AG04450 (cell line): ENCODE data around the gene SCARF1. TPM values are rescaled to one million over a fixed set of nuclear protein-coding genes. Genes with fewer than 3 reads are reported as not detected.

Experiments
- CTCF ChIA-PET: fragments of 300-600, 350-600 bp; formaldehyde crosslinking; extraction: SDS; loops from one replicate; lab custom pipeline; 2022; ENCODE audit warnings: antibody characterized with exemption, inconsistent platforms; lab: Charles Lee
- POLR2A ChIA-PET: fragments of 350-600 bp; formaldehyde crosslinking; extraction: SDS; loops from one replicate; lab custom pipeline; 2021; ENCODE audit warnings: antibody characterized with exemption, inconsistent platforms; lab: Yijun Ruan, JAX
- DNase-seq: peaks from one replicate; pipeline ENCODE4 v3.0.0-alpha.2; 2011; ENCODE audit warnings: low read depth, low spot score
- H3K27ac ChIP-seq: one replicate; pipeline ENCODE4 v1.5.1; 2012; ENCODE audit warnings: low read depth, low read length, control low read depth
- H3K27me3 ChIP-seq: one replicate; pipeline ENCODE4 v1.6.0; 2012; ENCODE audit warnings: low read length; ENCODE audit not compliant: control insufficient read depth, insufficient read depth
- H3K4me3 ChIP-seq: 2 replicates; pipeline ENCODE4 v1.5.1; 2011; ENCODE audit warnings: mild to moderate bottlenecking, low read depth, low read length, control low read depth
- H3K9me3 ChIP-seq: 2 replicates; pipeline ENCODE4 v1.5.1; 2012; ENCODE audit warnings: low read length; ENCODE audit not compliant: control insufficient read depth, insufficient read depth
- polyA plus RNA-seq: library from polyadenylated mRNA; depleted of rRNA; stranded (reverse); fragments of >200 nt; gene quantifications from 2 replicates; pipeline ENCODE4 v1.2.3, GENCODE V29; 2011
- TF ChIP-seq, protein P1 (sequence below): IDR thresholded peaks from 2 replicates; pipeline ENCODE4 v1.5.1; 2011; ENCODE audit warnings: low read depth, low read length, control low read depth, inconsistent platforms

The SCARF1 gene
- polyA plus RNA-seq, 1 experiment, result 0.20 TPM

DNA sequence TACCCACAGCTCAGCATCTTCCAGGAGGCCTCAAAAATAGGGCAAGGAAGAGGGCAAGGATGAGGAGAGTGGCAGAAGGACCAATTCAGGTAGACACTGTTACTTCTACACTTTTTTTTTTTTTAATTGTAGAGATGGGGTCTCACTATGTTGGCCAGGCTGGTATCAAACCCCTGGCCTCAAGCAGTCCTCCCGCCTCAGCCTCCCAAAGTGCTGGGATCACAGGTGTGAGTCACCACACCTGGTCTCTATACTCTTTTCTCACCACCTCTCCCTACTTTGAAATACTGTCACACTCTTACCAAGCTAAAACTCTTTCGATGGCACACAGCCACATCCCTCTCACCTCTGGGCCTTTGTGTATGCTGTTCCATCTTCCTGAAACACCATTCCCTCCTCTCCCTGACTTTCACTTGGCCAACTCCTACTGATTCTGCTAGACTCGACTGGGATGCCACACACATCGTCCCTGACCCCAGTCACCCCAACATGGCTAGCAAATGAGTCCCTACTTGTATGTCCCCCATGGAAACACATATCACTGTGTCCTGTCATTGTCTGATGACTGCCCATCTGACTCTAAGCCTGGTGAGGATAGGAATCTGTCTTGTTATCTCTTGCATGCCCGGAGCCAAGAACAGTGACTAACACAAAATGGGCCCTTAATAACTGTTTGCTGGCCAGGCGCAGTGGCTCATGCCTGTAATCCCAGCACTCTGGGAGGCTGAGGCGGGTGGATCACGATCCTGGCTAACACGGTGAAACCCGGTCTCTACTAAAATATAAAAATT is 9.7 kb downstream of the SCARF1 start:
- TF ChIP-seq, protein P1, sequence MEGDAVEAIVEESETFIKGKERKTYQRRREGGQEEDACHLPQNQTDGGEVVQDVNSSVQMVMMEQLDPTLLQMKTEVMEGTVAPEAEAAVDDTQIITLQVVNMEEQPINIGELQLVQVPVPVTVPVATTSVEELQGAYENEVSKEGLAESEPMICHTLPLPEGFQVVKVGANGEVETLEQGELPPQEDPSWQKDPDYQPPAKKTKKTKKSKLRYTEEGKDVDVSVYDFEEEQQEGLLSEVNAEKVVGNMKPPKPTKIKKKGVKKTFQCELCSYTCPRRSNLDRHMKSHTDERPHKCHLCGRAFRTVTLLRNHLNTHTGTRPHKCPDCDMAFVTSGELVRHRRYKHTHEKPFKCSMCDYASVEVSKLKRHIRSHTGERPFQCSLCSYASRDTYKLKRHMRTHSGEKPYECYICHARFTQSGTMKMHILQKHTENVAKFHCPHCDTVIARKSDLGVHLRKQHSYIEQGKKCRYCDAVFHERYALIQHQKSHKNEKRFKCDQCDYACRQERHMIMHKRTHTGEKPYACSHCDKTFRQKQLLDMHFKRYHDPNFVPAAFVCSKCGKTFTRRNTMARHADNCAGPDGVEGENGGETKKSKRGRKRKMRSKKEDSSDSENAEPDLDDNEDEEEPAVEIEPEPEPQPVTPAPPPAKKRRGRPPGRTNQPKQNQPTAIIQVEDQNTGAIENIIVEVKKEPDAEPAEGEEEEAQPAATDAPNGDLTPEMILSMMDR, result no peak
- CTCF ChIA-PET, result interaction anchor here (0.6 kb wide), 1 partner anchor 82 kb away, joined by 3 read pairs; no protein-coding TSS in a partner anchor
- H3K9me3 ChIP-seq, result peaks cover 4% of the 10 kb centered on the region; the same call in 1 of the 2 replicates

DNA sequence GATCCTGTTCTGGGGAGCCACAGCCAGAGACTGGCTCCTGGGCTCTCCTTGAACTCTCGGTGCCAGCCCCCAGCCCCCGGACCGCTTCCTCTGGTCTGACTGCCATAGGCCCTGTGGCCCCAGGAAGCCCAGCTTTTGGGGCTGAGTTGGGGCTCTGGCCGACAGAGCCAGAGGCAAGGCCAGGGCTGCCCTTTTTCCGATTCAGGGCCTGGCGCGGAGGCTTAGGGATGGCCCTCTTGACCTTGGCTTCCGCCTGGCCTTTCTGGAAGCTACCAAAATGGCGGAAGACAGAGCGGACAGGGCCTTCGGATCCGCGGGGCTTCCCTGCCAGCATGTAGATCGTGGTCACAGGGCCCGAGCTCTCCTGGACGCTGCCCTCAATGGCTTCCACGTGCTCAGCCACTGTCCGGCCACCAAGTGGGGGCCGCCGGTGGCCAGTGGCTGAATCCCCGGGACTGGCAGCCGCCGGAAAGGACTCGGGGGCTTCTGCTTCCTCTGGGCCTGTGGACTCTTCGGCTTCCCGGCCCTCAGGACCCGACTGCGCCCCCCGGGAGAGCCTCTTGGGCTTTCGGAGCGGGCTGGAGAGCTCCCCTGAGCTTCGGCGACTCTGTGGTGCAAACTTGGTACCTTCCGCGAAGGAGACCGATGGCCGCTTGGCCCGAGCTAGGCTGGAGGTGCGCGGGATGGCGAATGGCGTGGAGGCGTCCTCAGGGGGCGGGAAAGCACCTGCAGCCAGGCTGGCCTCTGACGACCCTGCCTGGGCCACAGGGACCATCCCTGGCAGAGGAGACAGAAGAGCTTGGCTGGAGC is 10.5 kb downstream of the SCARF1 start:
- CTCF ChIA-PET, result no interaction called here
- peaks cover 4% of the 10 kb centered on the region; the same call in 1 of the 2 replicates for H3K9me3 ChIP-seq
- TF ChIP-seq, protein P1, result no peak
- no peaks in the 10 kb centered on the region for H3K27me3 ChIP-seq
- POLR2A ChIA-PET, result no interaction called here
- DNase-seq, result no peak
- no peak overlapping the region for H3K27ac ChIP-seq
- no peak overlapping the region for H3K4me3 ChIP-seq

More for the DNA sequence above, 9.7 kb downstream of the SCARF1 start:
- no peak for DNase-seq
- Histone ChIP-seq H3K4me3 (no peak overlapping the region), H3K27ac (no peak overlapping the region), H3K27me3 (no peaks in the 10 kb centered on the region)
- POLR2A ChIA-PET, result no interaction called here

DNA sequence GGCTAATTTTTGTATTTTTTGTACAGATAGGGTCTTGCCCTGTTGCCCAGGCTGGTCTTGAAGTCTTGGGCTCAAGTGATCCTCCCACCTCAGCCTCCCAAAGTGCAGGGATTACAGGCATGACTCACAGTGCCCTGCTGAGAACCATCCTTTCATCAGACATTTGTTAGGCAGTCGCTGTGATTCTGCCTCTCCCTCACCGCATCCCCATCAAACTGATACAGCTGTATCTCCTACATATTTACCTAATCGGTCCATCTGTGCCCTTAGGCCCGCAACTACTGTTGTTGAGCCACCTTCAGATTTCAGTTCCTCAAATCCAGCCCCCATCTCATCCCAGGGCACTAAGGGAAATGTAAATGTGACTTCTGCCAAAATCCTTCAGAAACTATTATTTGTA is 14.9 kb downstream of the SCARF1 start:
- H3K27me3 ChIP-seq, result peaks cover 7% of the 10 kb centered on the region
- ChIA-PET POLR2A (interaction anchor here (0.6 kb wide), 2 partner anchors 23 to 52 kb away, joined by 3 to 6 read pairs; no protein-coding TSS in a partner anchor), CTCF (interaction anchor here (0.6 to 3.4 kb wide), 8 partner anchors 9 to 204 kb away, joined by 3 to 43 read pairs (median 4); no protein-coding TSS in a partner anchor)
- H3K4me3 ChIP-seq, result no peak overlapping the region
- H3K27ac ChIP-seq, result no peak overlapping the region
- H3K9me3 ChIP-seq, result peaks cover 4% of the 10 kb centered on the region; the same call in 1 of the 2 replicates
- TF ChIP-seq, protein P1, result no peak
- no peak for DNase-seq

DNA sequence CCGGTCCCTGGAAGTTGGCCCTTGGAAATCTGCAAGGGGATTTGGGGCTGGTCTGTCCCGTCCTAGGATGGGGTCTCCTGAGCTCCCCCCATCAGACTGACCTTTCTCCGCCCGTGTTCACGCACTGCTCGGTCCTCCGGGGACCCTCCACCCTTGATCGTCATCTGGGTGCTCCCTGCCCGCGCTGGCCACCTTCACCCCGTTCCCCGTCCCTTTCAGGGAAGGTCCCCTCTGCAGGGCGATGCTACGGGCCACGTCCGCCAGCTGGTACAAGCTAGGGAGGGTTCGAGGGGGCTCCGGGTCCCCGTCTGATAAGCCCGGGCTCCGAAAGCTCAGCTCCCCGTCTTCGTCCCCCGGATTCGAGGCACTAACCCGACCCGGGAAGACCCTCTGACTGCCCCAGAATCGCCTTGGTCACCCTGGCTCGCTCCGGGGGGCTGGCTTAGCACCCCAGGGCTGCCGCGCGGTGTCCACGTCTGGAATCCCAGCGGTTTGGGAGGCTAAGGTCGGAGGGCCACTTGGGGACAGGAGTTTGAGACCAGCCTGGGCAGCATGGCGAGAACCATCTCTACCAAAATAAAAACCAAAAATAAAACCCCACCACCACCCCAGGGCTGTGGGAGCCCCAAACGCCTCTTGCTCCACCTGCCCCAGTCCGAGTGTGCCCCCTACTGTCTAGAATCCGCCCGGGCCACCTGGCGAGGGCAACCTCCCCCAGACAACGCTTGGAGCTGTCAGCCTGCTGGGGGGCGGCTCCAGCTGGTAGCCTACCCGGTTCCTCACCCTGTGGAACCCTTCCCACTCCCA is 15.8 kb downstream of the SCARF1 start:
- TF ChIP-seq, protein P1, result peak; percentile 65
- Histone ChIP-seq H3K4me3 (peak overlapping the region; percentile 78), H3K27ac (no peak overlapping the region), H3K27me3 (peaks cover 7% of the 10 kb centered on the region), H3K9me3 (no peaks in the 10 kb centered on the region; the same call in 1 of the 2 replicates)
- no peak for DNase-seq
- POLR2A ChIA-PET, result interaction anchor here (0.6 to 1.7 kb wide), 5 partner anchors 14 to 56 kb away, joined by 3 to 8 read pairs (median 5); no protein-coding TSS in a partner anchor
- CTCF ChIA-PET, result interaction anchor here (0.7 to 3.4 kb wide), 10 partner anchors 10 to 205 kb away, joined by 3 to 43 read pairs (median 4); no protein-coding TSS in a partner anchor
